ENCODE data around the gene MAN1C1.
A peak's percentile ranks its signal among the peaks of the same experiment; 100 is the strongest.

The MAN1C1 gene

DNA sequence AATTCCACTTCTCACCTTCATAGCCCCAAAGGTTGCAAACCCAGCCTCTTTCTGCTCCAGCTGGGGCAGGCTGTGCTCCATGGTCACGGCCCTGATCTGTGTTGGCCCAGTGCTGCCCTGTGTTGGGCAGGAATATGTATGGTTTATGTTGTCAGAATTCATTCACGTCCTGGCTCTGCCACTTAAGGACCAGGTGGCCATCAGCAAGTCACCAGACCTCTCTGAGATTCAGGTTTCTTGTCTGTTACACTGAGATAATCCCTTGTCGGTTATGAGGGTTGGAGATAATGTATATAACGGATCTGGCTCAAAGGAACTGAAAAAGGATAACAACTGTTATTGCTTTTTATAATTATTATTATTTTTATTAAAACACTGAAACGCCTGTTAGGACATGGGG is 144.3 kb downstream of the MAN1C1 start:
- H3K9ac ChIP-seq (ENCODE audit: low read depth, low read length, poor library complexity), result no peak overlapping the region

DNA sequence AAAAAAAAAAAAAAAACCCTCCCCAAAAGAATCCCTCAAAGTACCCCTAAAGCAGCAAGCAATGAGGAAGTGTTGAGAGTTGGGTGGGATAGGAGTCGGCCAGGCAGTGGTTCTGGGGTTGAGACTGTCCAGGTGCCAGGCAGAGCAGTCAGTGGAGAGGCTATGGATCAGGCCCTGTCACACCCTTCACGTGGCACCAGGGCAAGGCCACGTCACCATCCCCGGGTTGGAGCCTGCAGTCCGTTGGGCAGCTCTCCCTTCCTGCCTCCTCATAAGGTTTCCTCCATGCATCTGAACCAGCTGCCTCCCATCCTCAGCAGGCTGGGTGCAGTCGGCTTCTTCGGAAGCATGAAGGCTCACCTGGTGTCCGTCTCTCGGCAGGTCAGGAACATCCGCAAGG is 146.9 kb downstream of the MAN1C1 start:
- H2AFZ ChIP-seq (ENCODE audit: low read length), result no peak overlapping the region
- H4K91ac ChIP-seq (ENCODE audit: low read depth, low read length, poor library complexity), result no peak overlapping the region

More for the DNA sequence above, 144.3 kb downstream of the MAN1C1 start:
- H3K4me2 ChIP-seq (ENCODE audit: insufficient read depth, low read length, poor library complexity, severe bottlenecking), result no peak overlapping the region
- no peaks in the 10 kb centered on the region for H3K27me3 ChIP-seq (ENCODE audit: control insufficient read depth in 3 of 3, insufficient read depth in 3 of 3, low read depth in 1 of 3, low read length in 3 of 3)
- no peak for DNase-seq (ENCODE audit: low spot score)
- H2BK5ac ChIP-seq (ENCODE audit: low read length), result no peak overlapping the region
- no peak overlapping the region for H2BK12ac ChIP-seq (ENCODE audit: low read length)
- peaks cover 0 to 2% of the 10 kb centered on the region in 2 donors for H3K36me3 ChIP-seq (replicated peaks in 1 of 2; ENCODE audit: control insufficient read depth in 2 of 2, insufficient read depth in 2 of 2, low read length in 2 of 2)
- no peak overlapping the region for H4K8ac ChIP-seq (ENCODE audit: low read depth, low read length)
- H4K91ac ChIP-seq (ENCODE audit: low read depth, low read length, poor library complexity), result no peak overlapping the region
- no peak overlapping the region for H2BK120ac ChIP-seq (ENCODE audit: low read depth, low read length)
- H2AFZ ChIP-seq (ENCODE audit: low read length), result no peak overlapping the region
- no peak overlapping the region for H2AK5ac ChIP-seq (ENCODE audit: low read depth, low read length)
- H3K4me1 ChIP-seq (ENCODE audit: control insufficient read depth in 2 of 2, insufficient read depth in 1 of 2, low read depth in 1 of 2, low read length in 2 of 2), result peaks cover 18 to 20% of the 10 kb centered on the region in 2 donors
- peaks cover 0 to 2% of the 10 kb centered on the region in 2 donors for H3K9me3 ChIP-seq (replicated peaks in 1 of 2; ENCODE audit: control insufficient read depth in 2 of 2, insufficient read depth in 1 of 2, low read depth in 1 of 2, low read length in 2 of 2)
- WGBS, 2 donors (ENCODE audit: extremely low coverage in 2 of 2, insufficient read length in 2 of 2, insufficient replicate concordance in 1 of 2), result no CpG with 5 or more reads among the region's 5 CpGs
- no peak overlapping the region for H3K23ac ChIP-seq (ENCODE audit: low read depth, low read length, poor library complexity)
- H3K27ac ChIP-seq (replicated peaks; ENCODE audit: low read length), result no peak overlapping the region
- H3K4me3 ChIP-seq (ENCODE audit: low read length in 2 of 2), result no peak overlapping the region
- no peak overlapping the region for H2BK15ac ChIP-seq (ENCODE audit: low read length)
- H3K79me1 ChIP-seq (ENCODE audit: low read depth, low read length), result no peaks in the 10 kb centered on the region
- H3K4ac ChIP-seq (ENCODE audit: low read length), result no peak overlapping the region
- H3K18ac ChIP-seq (ENCODE audit: low read length), result no peak overlapping the region
- H3K14ac ChIP-seq (ENCODE audit: low read length), result no peak overlapping the region

GRCh38 chr1:25765136-25765922 is 148.7 kb downstream of the MAN1C1 start:
- Histone ChIP-seq H3K79me1 (ENCODE audit: low read depth, low read length) (no peaks in the 10 kb centered on the region), H3K36me3 (replicated peaks in 1 of 2; ENCODE audit: control insufficient read depth in 2 of 2, insufficient read depth in 2 of 2, low read length in 2 of 2) (peaks cover 2% of the 10 kb centered on the region in 2 donors)
- no peak for DNase-seq (ENCODE audit: low spot score)

More for the DNA sequence above, 146.9 kb downstream of the MAN1C1 start:
- Histone ChIP-seq H2AK5ac (ENCODE audit: low read depth, low read length) (peak overlapping the region; percentile 94), H3K9me3 (replicated peaks in 1 of 2; ENCODE audit: control insufficient read depth in 2 of 2, insufficient read depth in 1 of 2, low read depth in 1 of 2, low read length in 2 of 2) (peaks cover 0 to 2% of the 10 kb centered on the region in 2 donors), H3K18ac (ENCODE audit: low read length) (peak overlapping the region; percentile 17), H3K9ac (ENCODE audit: low read depth, low read length, poor library complexity) (peak overlapping the region; percentile 77), H3K4me1 (ENCODE audit: control insufficient read depth in 2 of 2, insufficient read depth in 1 of 2, low read depth in 1 of 2, low read length in 2 of 2) (peaks cover 8 to 16% of the 10 kb centered on the region in 2 donors), H3K4ac (ENCODE audit: low read length) (peak overlapping the region; percentile 37), H3K23ac (ENCODE audit: low read depth, low read length, poor library complexity) (peak overlapping the region; percentile 80), H2BK15ac (ENCODE audit: low read length) (peak overlapping the region; percentile 17), H2BK12ac (ENCODE audit: low read length) (no peak overlapping the region), H3K27me3 (ENCODE audit: control insufficient read depth in 3 of 3, insufficient read depth in 3 of 3, low read depth in 1 of 3, low read length in 3 of 3) (no peaks in the 10 kb centered on the region), H2BK120ac (ENCODE audit: low read depth, low read length) (no peak overlapping the region), H3K27ac (replicated peaks; ENCODE audit: low read length) (no peak overlapping the region), H3K79me1 (ENCODE audit: low read depth, low read length) (no peaks in the 10 kb centered on the region), H4K8ac (ENCODE audit: low read depth, low read length) (no peak overlapping the region), H3K4me3 (ENCODE audit: low read length in 2 of 2) (no peak overlapping the region), H2BK5ac (ENCODE audit: low read length) (peak overlapping the region; percentile 82), H3K4me2 (ENCODE audit: insufficient read depth, low read length, poor library complexity, severe bottlenecking) (no peak overlapping the region), H3K14ac (ENCODE audit: low read length) (peak overlapping the region; percentile 21), H3K36me3 (replicated peaks in 1 of 2; ENCODE audit: control insufficient read depth in 2 of 2, insufficient read depth in 2 of 2, low read length in 2 of 2) (peaks cover 0 to 2% of the 10 kb centered on the region in 2 donors)
- no peak for DNase-seq (ENCODE audit: low spot score)
- no CpG with 5 or more reads among the region's 10 CpGs for WGBS, 2 donors (ENCODE audit: extremely low coverage in 2 of 2, insufficient read length in 2 of 2, insufficient replicate concordance in 1 of 2)

DNA sequence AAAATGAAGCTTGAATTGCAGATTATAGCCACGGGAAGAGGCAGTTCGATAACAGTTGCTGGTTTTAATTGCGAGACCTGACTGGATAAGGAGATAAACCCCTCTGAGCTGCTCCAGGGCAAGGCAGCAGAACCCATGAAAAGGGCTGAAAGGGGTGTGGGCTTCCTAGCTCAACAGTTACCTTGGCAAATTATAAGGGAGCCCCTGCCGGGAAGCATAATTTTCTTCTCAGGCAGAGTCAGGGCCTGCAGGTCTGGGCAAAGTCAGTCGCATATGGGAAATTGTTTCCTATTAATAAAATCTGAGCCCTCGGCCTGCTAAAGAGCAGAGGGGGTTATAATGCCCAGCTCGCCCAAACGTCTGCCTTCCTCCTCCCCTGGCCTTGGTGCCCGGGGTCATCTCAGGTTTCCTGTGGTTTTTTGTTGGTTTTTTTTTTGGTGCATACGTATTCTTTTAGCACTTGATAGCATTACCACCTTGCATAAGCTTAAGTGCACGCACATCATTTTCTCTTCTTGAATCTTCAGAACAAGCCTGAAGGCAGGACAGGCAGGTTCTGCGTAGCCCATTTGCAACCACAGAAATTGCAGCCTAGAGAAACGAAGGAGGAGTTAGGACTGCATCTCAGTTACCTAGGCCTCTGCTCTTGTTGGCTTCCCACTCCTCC is 149.5 kb downstream of the MAN1C1 start:
- no peak for DNase-seq (ENCODE audit: low spot score)
- Histone ChIP-seq H3K27me3 (ENCODE audit: control insufficient read depth in 3 of 3, insufficient read depth in 3 of 3, low read depth in 1 of 3, low read length in 3 of 3) (peaks cover 0 to 1% (median 0%) of the 10 kb centered on the region in 3 experiments), H3K23ac (ENCODE audit: low read depth, low read length, poor library complexity) (no peak overlapping the region), H3K4me2 (ENCODE audit: insufficient read depth, low read length, poor library complexity, severe bottlenecking) (no peak overlapping the region), H2BK5ac (ENCODE audit: low read length) (no peak overlapping the region), H2AFZ (ENCODE audit: low read length) (peak overlapping the region; percentile 19), H2BK15ac (ENCODE audit: low read length) (no peak overlapping the region), H2BK12ac (ENCODE audit: low read length) (no peak overlapping the region), H2AK5ac (ENCODE audit: low read depth, low read length) (peak overlapping the region; percentile 96), H3K36me3 (replicated peaks in 1 of 2; ENCODE audit: control insufficient read depth in 2 of 2, insufficient read depth in 2 of 2, low read length in 2 of 2) (peaks cover 2% of the 10 kb centered on the region in 2 donors), H4K8ac (ENCODE audit: low read depth, low read length) (no peak overlapping the region), H3K4ac (ENCODE audit: low read length) (no peak overlapping the region), H3K14ac (ENCODE audit: low read length) (no peak overlapping the region), H3K18ac (ENCODE audit: low read length) (peak overlapping the region; percentile 76), H3K9me3 (replicated peaks in 1 of 2; ENCODE audit: control insufficient read depth in 2 of 2, insufficient read depth in 1 of 2, low read depth in 1 of 2, low read length in 2 of 2) (peaks cover 0 to 4% of the 10 kb centered on the region in 2 donors), H3K27ac (replicated peaks; ENCODE audit: low read length) (no peak overlapping the region), H3K4me3 (ENCODE audit: low read length in 2 of 2) (no peak overlapping the region), H3K9ac (ENCODE audit: low read depth, low read length, poor library complexity) (no peak overlapping the region), H3K79me1 (ENCODE audit: low read depth, low read length) (no peaks in the 10 kb centered on the region), H2BK120ac (ENCODE audit: low read depth, low read length) (no peak overlapping the region), H3K4me1 (ENCODE audit: control insufficient read depth in 2 of 2, insufficient read depth in 1 of 2, low read depth in 1 of 2, low read length in 2 of 2) (peaks cover 19 to 29% of the 10 kb centered on the region in 2 donors), H4K91ac (ENCODE audit: low read depth, low read length, poor library complexity) (no peak overlapping the region)
- WGBS, 2 donors (ENCODE audit: extremely low coverage in 2 of 2, insufficient read length in 2 of 2, insufficient replicate concordance in 1 of 2), result no CpG with 5 or more reads among the region's 13 CpGs

More at GRCh38 chr1:25765136-25765922, 148.7 kb downstream of the MAN1C1 start:
- WGBS, 2 donors (ENCODE audit: extremely low coverage in 2 of 2, insufficient read length in 2 of 2, insufficient replicate concordance in 1 of 2), result no CpG with 5 or more reads among the region's 8 CpGs
- Histone ChIP-seq H2BK5ac (ENCODE audit: low read length) (no peak overlapping the region), H2BK120ac (ENCODE audit: low read depth, low read length) (no peak overlapping the region), H3K27ac (replicated peaks; ENCODE audit: low read length) (no peak overlapping the region), H2BK12ac (ENCODE audit: low read length) (no peak overlapping the region), H4K91ac (ENCODE audit: low read depth, low read length, poor library complexity) (no peak overlapping the region), H3K9ac (ENCODE audit: low read depth, low read length, poor library complexity) (no peak overlapping the region), H3K9me3 (replicated peaks in 1 of 2; ENCODE audit: control insufficient read depth in 2 of 2, insufficient read depth in 1 of 2, low read depth in 1 of 2, low read length in 2 of 2) (peaks cover 0 to 4% of the 10 kb centered on the region in 2 donors), H3K4me3 (ENCODE audit: low read length in 2 of 2) (no peak overlapping the region), H4K8ac (ENCODE audit: low read depth, low read length) (no peak overlapping the region), H3K18ac (ENCODE audit: low read length) (peak overlapping the region; percentile 44), H3K14ac (ENCODE audit: low read length) (no peak overlapping the region), H3K4me2 (ENCODE audit: insufficient read depth, low read length, poor library complexity, severe bottlenecking) (no peak overlapping the region), H2BK15ac (ENCODE audit: low read length) (no peak overlapping the region), H2AFZ (ENCODE audit: low read length) (peak overlapping the region; percentile 19), H3K23ac (ENCODE audit: low read depth, low read length, poor library complexity) (no peak overlapping the region), H3K27me3 (ENCODE audit: control insufficient read depth in 3 of 3, insufficient read depth in 3 of 3, low read depth in 1 of 3, low read length in 3 of 3) (peaks cover 0 to 1% (median 0%) of the 10 kb centered on the region in 3 experiments), H2AK5ac (ENCODE audit: low read depth, low read length) (no peak overlapping the region), H3K4ac (ENCODE audit: low read length) (no peak overlapping the region), H3K4me1 (ENCODE audit: control insufficient read depth in 2 of 2, insufficient read depth in 1 of 2, low read depth in 1 of 2, low read length in 2 of 2) (peaks cover 13 to 22% of the 10 kb centered on the region in 2 donors)
